Retina (tissue), 1 donor: ENCODE data around the gene CLEC18A.
"Not testable (repeated sequence)": the region's sequence is repeated elsewhere in the genome, so short reads cannot be mapped to it uniquely, and the experiment has no call there.

Experiments used
- DNase-seq: peaks from one replicate; pipeline ENCODE4 v3.0.0-alpha.2; 2016

CLEC18A gene

GRCh38 chr16:69952572-69953355 lies 1.6 kb downstream of the CLEC18A start:
- not testable (repeated sequence) for DNase-seq

GRCh38 chr16:69954241-69954640 lies 3.1 kb downstream of the CLEC18A start:
- DNase-seq = not testable (repeated sequence)

- DNase-seq = not testable (repeated sequence)
Measured at GRCh38 chr16:69963312-69963711, 12.2 kb downstream of the CLEC18A start.

- peak; percentile 79 for DNase-seq
Measured at GRCh38 chr16:69964960-69965660, 14.0 kb downstream of the CLEC18A start.

GRCh38 chr16:69965661-69966054 lies 14.5 kb downstream of the CLEC18A start:
- DNase-seq = not testable (repeated sequence)

- DNase-seq = not testable (repeated sequence)
Measured at GRCh38 chr16:69967688-69968087, 16.6 kb downstream of the CLEC18A start.

GRCh38 chr16:69968125-69968524 lies 17.0 kb downstream of the CLEC18A start:
- not testable (repeated sequence) for DNase-seq

- not testable (repeated sequence) for DNase-seq
Measured at GRCh38 chr16:69969657-69970056, 18.5 kb downstream of the CLEC18A start.

- DNase-seq = not testable (repeated sequence)
Measured at GRCh38 chr16:69972120-69972519, 21.0 kb downstream of the CLEC18A start.

- DNase-seq = not testable (repeated sequence)
Measured at GRCh38 chr16:69972935-69973334, 21.8 kb downstream of the CLEC18A start.

GRCh38 chr16:69985196-69985595 lies 34.1 kb downstream of the CLEC18A start:
- DNase-seq = not testable (repeated sequence)

- not testable (repeated sequence) for DNase-seq
Measured at GRCh38 chr16:69997956-69998355, 46.8 kb downstream of the CLEC18A start.

GRCh38 chr16:69999801-70000200 lies 48.7 kb downstream of the CLEC18A start:
- not testable (repeated sequence) for DNase-seq

- not testable (repeated sequence) for DNase-seq
Measured at GRCh38 chr16:70003511-70003910, 52.4 kb downstream of the CLEC18A start.

- DNase-seq = not testable (repeated sequence)
Measured at GRCh38 chr16:70008604-70009003, 57.5 kb downstream of the CLEC18A start.

- DNase-seq = not testable (repeated sequence)
Measured at GRCh38 chr16:70010615-70011014, 59.5 kb downstream of the CLEC18A start.

GRCh38 chr16:70011120-70011519 lies 60.0 kb downstream of the CLEC18A start:
- not testable (repeated sequence) for DNase-seq

- DNase-seq = not testable (repeated sequence)
Measured at GRCh38 chr16:70012354-70012753, 61.2 kb downstream of the CLEC18A start.

GRCh38 chr16:70012951-70013350 lies 61.8 kb downstream of the CLEC18A start:
- not testable (repeated sequence) for DNase-seq
